Ascending aorta (tissue), 2 donors: ENCODE measurements around the gene CCSER1. TPM values are rescaled to one million over a fixed set of nuclear protein-coding genes. Genes with fewer than 3 reads are reported as not detected.

Source experiments
- DNase-seq, 2 donors: peaks; one replicate each; pipeline ENCODE4 v3.0.0-alpha.2; 2019; ENCODE audit warnings: low spot score in 2 of 2
- H3K27ac ChIP-seq, 2 donors: fragments of 200-600 bp; sonication (generic); one replicate each; pipeline ENCODE4 v1.5.1; 2016 to 2017; ENCODE audit warnings: mild to moderate bottlenecking in 1 of 2
- H3K27me3 ChIP-seq: fragments of 200-600 bp; sonication (generic); one replicate; pipeline ENCODE4 v1.5.1; 2017
- H3K36me3 ChIP-seq, 2 donors: fragments of 200-600 bp; sonication (generic); one replicate each; pipeline ENCODE4 v1.5.1; 2016
- H3K4me1 ChIP-seq, 2 donors: fragments of 200-600 bp; sonication (generic); one replicate each; pipeline ENCODE4 v1.5.1; 2016 to 2017; ENCODE audit warnings: mild to moderate bottlenecking in 1 of 2
- H3K4me3 ChIP-seq, 2 donors: fragments of 200-600 bp; sonication (generic); one replicate each; pipeline ENCODE4 v1.5.1; 2016 to 2017; ENCODE audit warnings: mild to moderate bottlenecking in 1 of 2
- H3K9me3 ChIP-seq, 2 donors: fragments of 200-600 bp; sonication (generic); one replicate each; pipeline ENCODE4 v1.5.1; 2016
- intact Hi-C: fragments of 100-400 bp; cut with DNase I; formaldehyde crosslinking; loops from one replicate; pipeline ENCODE4 v1.15.1; 2023
- total RNA-seq: library from RNA; depleted of rRNA; stranded (reverse); fragments of >200 nt; gene quantifications from one replicate; pipeline ENCODE4 v1.1.0, GENCODE V29; 2016
- TF ChIP-seq, protein P1 (sequence below), 3 experiments: fragments of 200-600 bp in 2 of 3; fragments of 450-650 bp in 1 of 3; sonication (generic) in 2 of 3; IDR thresholded peaks; one replicate each; pipeline ENCODE4 v1.5.1; 2016 to 2019; ENCODE audit warnings: antibody characterized with exemption in 3 of 3, mild to moderate bottlenecking in 1 of 3, moderate library complexity in 1 of 3

The CCSER1 gene
- total RNA-seq, 1 donor from 2014 or later, result 8.9 TPM

DNA sequence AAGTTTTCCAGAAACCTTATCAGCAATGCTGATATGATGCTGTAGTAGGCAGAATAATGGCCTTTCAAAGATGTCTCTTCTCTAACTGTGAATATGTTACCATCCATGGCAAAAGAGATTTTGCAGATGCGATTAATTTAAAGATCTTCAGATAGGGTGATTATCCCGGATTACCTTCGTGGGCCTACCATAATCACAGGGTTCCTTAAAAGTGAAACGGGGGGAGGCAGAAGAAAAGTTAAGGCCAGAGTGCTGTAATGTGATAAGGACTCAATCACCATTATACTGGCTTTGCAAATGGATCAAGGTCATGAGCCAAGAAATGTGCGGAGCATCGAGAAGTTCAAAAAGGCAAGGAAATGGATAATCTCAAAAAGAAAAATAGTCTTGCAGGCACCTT lies 459.6 kb downstream of the CCSER1 start:
- H3K9me3 ChIP-seq, result no peaks in the 10 kb centered on the region
- intact Hi-C loops, result no loop called here
- H3K4me3 ChIP-seq, result no peak overlapping the region
- H3K36me3 ChIP-seq, result no peaks in the 10 kb centered on the region
- H3K4me1 ChIP-seq, result no peaks in the 10 kb centered on the region
- no peak for DNase-seq
- H3K27me3 ChIP-seq, result no peaks in the 10 kb centered on the region
- TF ChIP-seq, protein P1, sequence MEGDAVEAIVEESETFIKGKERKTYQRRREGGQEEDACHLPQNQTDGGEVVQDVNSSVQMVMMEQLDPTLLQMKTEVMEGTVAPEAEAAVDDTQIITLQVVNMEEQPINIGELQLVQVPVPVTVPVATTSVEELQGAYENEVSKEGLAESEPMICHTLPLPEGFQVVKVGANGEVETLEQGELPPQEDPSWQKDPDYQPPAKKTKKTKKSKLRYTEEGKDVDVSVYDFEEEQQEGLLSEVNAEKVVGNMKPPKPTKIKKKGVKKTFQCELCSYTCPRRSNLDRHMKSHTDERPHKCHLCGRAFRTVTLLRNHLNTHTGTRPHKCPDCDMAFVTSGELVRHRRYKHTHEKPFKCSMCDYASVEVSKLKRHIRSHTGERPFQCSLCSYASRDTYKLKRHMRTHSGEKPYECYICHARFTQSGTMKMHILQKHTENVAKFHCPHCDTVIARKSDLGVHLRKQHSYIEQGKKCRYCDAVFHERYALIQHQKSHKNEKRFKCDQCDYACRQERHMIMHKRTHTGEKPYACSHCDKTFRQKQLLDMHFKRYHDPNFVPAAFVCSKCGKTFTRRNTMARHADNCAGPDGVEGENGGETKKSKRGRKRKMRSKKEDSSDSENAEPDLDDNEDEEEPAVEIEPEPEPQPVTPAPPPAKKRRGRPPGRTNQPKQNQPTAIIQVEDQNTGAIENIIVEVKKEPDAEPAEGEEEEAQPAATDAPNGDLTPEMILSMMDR (IDR thresholded peaks at IDR 0.05), result no peak
- no peak overlapping the region for H3K27ac ChIP-seq

DNA sequence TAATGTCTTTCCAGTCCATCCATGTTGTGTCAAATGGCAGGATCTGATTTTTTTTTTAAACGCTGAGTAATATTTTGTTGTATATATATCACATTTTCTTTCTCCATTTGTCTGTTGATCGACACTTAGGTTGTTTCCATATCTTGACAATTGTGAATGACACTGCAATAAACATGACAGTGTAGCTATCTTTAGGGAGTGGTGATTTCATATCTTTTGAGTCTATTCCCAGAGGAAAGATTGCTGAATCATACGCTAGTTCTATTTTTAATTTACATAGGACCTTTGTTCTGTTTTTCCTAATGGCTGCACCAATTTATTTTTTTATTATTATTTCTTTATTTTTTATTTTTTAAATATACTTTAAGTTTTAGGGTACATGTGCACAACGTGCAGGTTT lies 470.7 kb downstream of the CCSER1 start:
- no peak overlapping the region for H3K4me3 ChIP-seq
- TF ChIP-seq, protein P1 (IDR thresholded peaks at IDR 0.05), result no peak
- DNase-seq, result no peak
- H3K4me1 ChIP-seq, result no peaks in the 10 kb centered on the region
- H3K27ac ChIP-seq, result no peak overlapping the region
- H3K36me3 ChIP-seq, result no peaks in the 10 kb centered on the region
- intact Hi-C loops, result no loop called here
- no peaks in the 10 kb centered on the region for H3K27me3 ChIP-seq
- H3K9me3 ChIP-seq, result no peaks in the 10 kb centered on the region

DNA sequence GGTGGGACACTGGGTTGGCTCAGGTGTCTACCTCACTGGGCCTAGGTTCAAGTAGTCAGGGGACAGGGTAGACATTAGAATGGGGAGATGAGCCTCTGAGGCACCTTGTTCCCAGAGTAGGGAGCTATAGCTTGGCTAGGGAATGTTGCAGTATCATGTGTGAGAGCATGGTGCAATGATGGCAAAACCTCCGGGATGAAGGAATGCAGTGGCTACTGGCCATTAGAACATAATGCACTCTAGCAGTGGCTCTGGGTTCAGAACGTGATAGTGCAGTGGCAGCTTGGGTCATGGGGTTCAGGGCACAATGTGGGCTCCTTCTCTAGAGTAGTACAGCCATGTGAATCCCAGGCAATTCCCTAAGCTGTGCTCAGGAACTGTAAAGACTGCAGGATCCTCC lies 471.5 kb downstream of the CCSER1 start:
- Histone ChIP-seq H3K4me1 (no peaks in the 10 kb centered on the region), H3K9me3 (no peaks in the 10 kb centered on the region), H3K4me3 (no peak overlapping the region), H3K27ac (no peak overlapping the region), H3K36me3 (no peaks in the 10 kb centered on the region), H3K27me3 (no peaks in the 10 kb centered on the region)
- TF ChIP-seq, protein P1 (IDR thresholded peaks at IDR 0.05), result no peak
- intact Hi-C loops, result no loop called here
- no peak for DNase-seq

DNA sequence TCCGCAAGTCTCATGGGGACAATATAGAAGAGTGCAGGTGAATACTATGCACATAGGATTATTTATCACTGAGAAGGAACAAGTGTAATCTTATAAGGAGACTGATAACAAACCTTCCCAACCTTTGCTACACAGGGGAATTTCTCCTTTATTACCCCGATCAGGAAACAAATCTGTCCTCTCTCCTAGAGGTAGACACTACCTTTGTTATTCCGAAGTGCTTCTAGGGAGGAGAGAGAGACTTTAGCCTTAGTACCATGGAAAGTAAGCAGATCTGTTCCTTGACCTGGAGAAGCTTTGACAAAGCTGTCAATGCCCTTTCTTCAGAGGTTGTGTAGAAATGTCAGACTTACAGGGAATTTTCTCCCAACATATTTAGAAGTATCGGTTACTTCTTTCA lies 475.5 kb downstream of the CCSER1 start:
- H3K27me3 ChIP-seq, result no peaks in the 10 kb centered on the region
- TF ChIP-seq, protein P1 (IDR thresholded peaks at IDR 0.05), result no peak
- no peak for DNase-seq
- H3K4me3 ChIP-seq, result no peak overlapping the region
- no peaks in the 10 kb centered on the region for H3K9me3 ChIP-seq
- H3K36me3 ChIP-seq, result no peaks in the 10 kb centered on the region
- H3K4me1 ChIP-seq, result no peaks in the 10 kb centered on the region
- no peak overlapping the region for H3K27ac ChIP-seq
- intact Hi-C loops, result no loop called here

DNA sequence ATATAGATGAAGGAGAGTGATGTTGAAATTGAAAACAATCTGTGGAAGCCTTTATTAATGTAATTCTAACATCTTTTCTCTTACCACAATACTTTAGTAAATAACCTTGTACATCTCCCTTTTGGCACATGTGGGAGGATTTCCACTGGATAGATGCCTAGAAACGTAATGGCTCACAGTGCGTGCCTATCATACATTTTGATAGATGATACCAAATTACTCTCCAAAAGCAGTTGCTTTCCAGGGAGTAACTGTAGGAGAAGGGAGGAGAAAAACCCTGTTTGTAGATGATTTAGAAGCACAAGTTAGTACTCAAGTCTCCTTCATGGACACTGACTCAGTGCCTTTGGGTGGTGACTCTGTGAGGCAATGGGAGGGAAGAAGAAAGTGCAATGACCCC lies 476.3 kb downstream of the CCSER1 start:
- no peak overlapping the region for H3K27ac ChIP-seq
- no peak for DNase-seq
- no peaks in the 10 kb centered on the region for H3K27me3 ChIP-seq
- H3K4me1 ChIP-seq, result no peaks in the 10 kb centered on the region
- H3K36me3 ChIP-seq, result no peaks in the 10 kb centered on the region
- intact Hi-C loops, result no loop called here
- TF ChIP-seq, protein P1 (IDR thresholded peaks at IDR 0.05), result no peak
- H3K4me3 ChIP-seq, result no peak overlapping the region
- H3K9me3 ChIP-seq, result no peaks in the 10 kb centered on the region

DNA sequence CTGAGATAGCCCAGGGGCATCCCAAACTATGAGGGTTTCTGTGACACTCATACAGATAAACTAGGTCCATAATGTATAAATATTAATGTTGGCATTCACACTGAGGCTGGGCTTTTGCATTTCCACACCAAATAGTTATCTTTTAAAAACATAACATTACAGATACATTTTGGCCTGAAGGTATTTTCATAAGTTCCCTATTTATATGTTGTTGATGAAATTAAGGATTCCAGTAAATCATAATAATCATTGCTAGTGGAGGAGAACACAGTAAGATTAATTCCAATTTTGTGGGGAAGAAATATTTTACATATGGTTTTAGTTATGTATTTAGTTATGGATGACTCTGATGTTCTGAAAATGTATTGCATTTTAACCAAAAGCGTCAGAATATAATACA lies 479.6 kb downstream of the CCSER1 start:
- Histone ChIP-seq H3K27me3 (no peaks in the 10 kb centered on the region), H3K27ac (no peak overlapping the region), H3K4me1 (no peaks in the 10 kb centered on the region), H3K9me3 (no peaks in the 10 kb centered on the region), H3K4me3 (no peak overlapping the region), H3K36me3 (no peaks in the 10 kb centered on the region)
- intact Hi-C loops, result no loop called here
- no peak for DNase-seq
- TF ChIP-seq, protein P1 (IDR thresholded peaks at IDR 0.05), result no peak
